ENCODE measurements around the gene LHX6.

DNA sequence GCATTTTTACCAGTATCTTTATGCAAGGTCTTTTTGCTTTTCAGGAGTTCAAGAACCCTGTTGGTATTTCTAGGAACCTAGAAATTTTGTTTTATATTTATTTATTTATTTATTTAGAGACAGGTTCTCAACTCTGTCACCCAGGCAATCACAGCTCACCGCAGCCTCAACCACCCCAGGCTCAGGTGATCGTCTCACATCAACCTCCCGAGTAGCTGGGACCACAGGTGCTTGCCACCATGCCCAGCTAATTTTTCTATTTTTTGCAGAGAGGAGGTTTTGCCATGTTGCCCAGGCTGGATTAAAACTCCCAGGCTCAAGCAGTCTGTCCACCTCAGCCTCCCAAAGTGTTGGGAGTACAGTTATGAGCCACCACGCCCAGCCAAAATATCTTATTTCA, 32.9 kb downstream of the LHX6 start:
- no peak for TF ChIP-seq EZH2 (IDR thresholded peaks at IDR 0.05; ENCODE audit: insufficient read depth, poor library complexity, severe bottlenecking)
- TF ChIP-seq EZH2phosphoT487 (IDR thresholded peaks at IDR 0.05; ENCODE audit: insufficient read depth, low read depth) = no peak
